NCI-H2081 (cell line): ENCODE measurements around the gene EHD1.

Experiments
- DNase-seq, 2 experiments: peaks; one replicate each; lab custom pipeline; 2025; lab: John Stamatoyannopoulos, UW

EHD1 gene

GRCh38 chr11:64872790-64873488 is 5.5 kb downstream of the EHD1 start:
- DNase-seq = no peak

GRCh38 chr11:64871492-64871891 is 6.9 kb downstream of the EHD1 start:
- no peak for DNase-seq

GRCh38 chr11:64870893-64871466 is 7.4 kb downstream of the EHD1 start:
- no peak for DNase-seq

DNA sequence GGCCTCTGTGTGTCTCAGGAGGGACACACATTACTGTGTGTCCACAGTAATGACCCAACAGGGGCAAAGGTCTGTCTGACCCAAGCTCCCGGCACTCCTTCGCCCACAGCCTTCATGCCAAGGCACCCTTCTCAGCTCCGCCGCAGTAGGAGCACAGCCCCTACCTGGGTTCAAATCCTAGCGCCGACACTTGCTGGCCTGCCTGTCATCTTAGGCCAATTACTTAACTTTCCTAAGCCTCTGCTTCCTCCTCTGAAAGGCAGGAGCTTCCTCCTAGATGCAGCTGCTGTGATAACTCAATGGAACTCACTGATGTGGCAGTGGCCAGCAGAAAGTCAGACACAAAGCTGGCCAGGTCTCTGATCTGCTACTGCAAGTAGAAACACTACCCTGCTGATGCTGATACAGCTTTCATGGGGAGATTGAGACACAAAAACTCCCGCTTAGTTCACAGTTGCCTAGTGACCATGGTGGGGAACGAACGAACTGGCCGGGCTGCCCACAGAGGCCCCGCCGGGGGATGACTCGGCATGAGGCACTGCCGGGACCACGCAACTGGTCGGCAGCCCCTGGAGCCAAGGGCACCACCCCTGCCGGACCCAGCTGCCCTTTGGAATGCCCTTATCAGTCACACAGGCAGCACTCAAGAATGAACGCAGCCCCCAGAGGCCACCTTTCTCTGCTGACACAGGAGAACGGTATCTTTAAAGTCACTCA is 8.1 kb downstream of the EHD1 start:
- DNase-seq = no peak

- DNase-seq = no peak
Observed at GRCh38 chr11:64869571-64870175, 8.7 kb downstream of the EHD1 start.

GRCh38 chr11:64868904-64869570 is 9.4 kb downstream of the EHD1 start:
- DNase-seq = no peak

- no peak for DNase-seq
Observed at GRCh38 chr11:64867748-64868462, 10.5 kb downstream of the EHD1 start.

- no peak for DNase-seq
Observed at GRCh38 chr11:64866173-64866491, 12.3 kb downstream of the EHD1 start.

GRCh38 chr11:64865286-64866172 is 12.9 kb downstream of the EHD1 start:
- DNase-seq = no peak

GRCh38 chr11:64864473-64865285 is 13.7 kb downstream of the EHD1 start:
- DNase-seq = no peak

- no peak for DNase-seq
Observed at GRCh38 chr11:64864135-64864472, 14.3 kb downstream of the EHD1 start.

GRCh38 chr11:64863391-64864060 is 14.9 kb downstream of the EHD1 start:
- no peak for DNase-seq

DNA sequence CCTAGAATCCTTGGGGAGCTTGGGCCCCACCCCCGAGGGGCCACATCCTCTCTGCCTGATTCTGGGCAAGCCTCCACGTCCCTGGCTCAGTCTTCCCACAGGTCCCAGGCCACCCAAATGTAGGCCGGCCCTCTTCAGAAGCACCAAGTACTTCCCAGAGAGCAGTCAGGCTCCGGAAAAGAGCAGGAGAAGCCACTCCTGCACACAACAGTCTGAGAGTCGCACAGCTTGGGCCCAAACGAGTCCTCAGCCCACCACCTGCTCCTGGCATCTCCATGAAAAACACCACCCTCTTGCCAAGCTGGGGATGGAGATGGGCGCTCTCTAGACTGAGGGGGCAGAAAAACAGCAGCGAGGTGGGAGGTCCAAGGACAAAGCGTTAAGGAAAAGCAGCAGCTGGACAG is 15.4 kb downstream of the EHD1 start:
- DNase-seq = no peak

- DNase-seq = no peak
Observed at GRCh38 chr11:64861227-64861975, 17.0 kb downstream of the EHD1 start.

- DNase-seq = no peak
Observed at GRCh38 chr11:64859542-64860414, 18.6 kb downstream of the EHD1 start.

DNA sequence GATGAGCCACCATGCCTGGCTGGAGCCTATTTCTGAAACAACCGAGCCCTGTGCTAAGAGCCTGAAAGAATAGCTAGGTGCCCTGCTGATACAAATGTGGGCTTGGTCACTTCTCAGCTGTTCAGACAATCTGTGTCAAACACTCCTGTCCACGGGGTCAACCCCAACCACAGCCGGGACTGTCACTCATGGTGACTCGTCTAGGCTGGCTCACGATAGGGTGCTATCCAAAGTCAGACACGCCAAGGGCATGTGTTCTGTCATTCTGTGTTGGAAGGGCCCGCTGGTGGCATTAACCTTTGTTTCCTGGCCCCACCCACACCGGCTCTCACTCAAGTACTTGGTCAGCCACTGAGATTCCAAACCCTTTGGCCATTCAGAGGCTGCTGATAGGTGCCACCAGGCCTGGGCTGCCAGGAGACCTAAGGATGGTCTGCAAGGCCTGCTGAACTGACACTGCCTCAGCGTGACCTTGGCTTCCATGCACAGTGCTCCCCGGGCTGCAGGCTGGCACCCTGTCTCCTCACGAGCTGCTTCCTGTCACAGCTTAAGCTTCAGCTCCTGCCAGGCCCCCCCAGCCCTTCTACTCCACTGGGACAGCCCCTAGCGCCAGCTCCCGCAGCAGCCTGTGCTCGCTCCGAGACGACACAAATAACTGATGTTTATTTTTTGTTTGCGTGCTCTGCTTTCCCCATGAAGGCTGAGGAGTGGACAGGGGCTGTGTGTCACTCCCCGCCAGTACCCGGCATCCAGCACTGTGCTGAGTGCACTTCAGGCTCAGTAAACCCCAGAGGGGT is 19.8 kb downstream of the EHD1 start:
- no peak for DNase-seq

DNA sequence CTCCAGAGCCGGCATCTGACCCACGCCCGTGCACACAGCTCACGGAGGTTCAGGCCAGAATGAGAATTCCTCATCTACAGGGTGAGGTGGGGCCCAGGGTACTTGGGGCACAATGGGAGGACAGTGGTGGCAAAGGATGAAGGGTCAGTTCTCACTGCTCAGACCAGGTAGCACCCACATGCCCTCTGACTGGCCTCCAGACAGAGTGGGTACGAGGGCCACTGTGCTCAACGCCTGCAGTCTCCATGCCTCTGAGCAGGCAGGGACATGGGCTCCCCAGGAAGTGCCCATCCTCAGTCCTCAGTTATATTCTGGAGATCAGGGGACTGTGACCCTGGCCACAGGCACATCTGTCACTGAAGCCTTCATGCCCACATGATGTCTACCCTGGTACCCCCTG is 20.9 kb downstream of the EHD1 start:
- no peak for DNase-seq
